Brain microvascular endothelial cell (primary cell): ENCODE data around the gene MUC20.
"Not testable (repeated sequence)": the region's sequence is repeated elsewhere in the genome, so short reads cannot be mapped to it uniquely, and the experiment has no call there.

Experiments used
- DNase-seq: peaks from one replicate; pipeline ENCODE4 v3.0.0-alpha.2; 2020
- H3K27ac ChIP-seq: fragments of 250-450 bp; sonication (Bioruptor Pico); 2 replicates; pipeline ENCODE4 v1.5.1; 2020; ENCODE audit warnings: mild to moderate bottlenecking, moderate library complexity
- H3K27me3 ChIP-seq: fragments of 250-450 bp; sonication (Bioruptor Pico); replicated peaks from 2 replicates; pipeline ENCODE4 v1.5.1; 2020; ENCODE audit warnings: mild to moderate bottlenecking
- H3K36me3 ChIP-seq: fragments of 250-450 bp; sonication (Bioruptor Pico); replicated peaks from 2 replicates; pipeline ENCODE4 v1.5.1; 2020; ENCODE audit warnings: mild to moderate bottlenecking
- H3K4me3 ChIP-seq: 2 replicates; pipeline ENCODE4 v1.5.1; 2011; ENCODE audit warnings: low read depth, mild to moderate bottlenecking, control low read depth, low read length, moderate library complexity
- in situ Hi-C: cut with HindIII; loops from 2 replicates; pipeline ENCODE4 v1.10.0; 2017; ENCODE audit warnings: low sequenced_read_pairs, low pct_ligation_motif_present

Gene MUC20

GRCh38 chr3:195720831-195721506, at the start of gene MUC20:
Gene MUC20, plus strand, starts transcription at chr3:195720978. Its CDS starts 30 bp downstream, at chr3:195721008.
- H3K27ac ChIP-seq, in situ Hi-C loops, H3K4me3 ChIP-seq, H3K36me3 ChIP-seq, DNase-seq: not testable (repeated sequence)
- peaks cover 35% of the 10 kb centered on the region for H3K27me3 ChIP-seq

GRCh38 chr3:195671283-195671682, 49.5 kb upstream of the MUC20 start:
- H3K27me3 ChIP-seq, DNase-seq, H3K27ac ChIP-seq, H3K4me3 ChIP-seq, in situ Hi-C loops: not testable (repeated sequence)
- H3K36me3 ChIP-seq: peaks cover 14% of the 10 kb centered on the region

GRCh38 chr3:195673711-195674110, 47.1 kb upstream of the MUC20 start:
- H3K36me3 ChIP-seq: peaks cover 14% of the 10 kb centered on the region
- H3K4me3 ChIP-seq, in situ Hi-C loops, H3K27me3 ChIP-seq, DNase-seq, H3K27ac ChIP-seq: not testable (repeated sequence)

GRCh38 chr3:195678391-195679015, 42.3 kb upstream of the MUC20 start:
- in situ Hi-C loops, H3K4me3 ChIP-seq, H3K27me3 ChIP-seq, H3K27ac ChIP-seq: not testable (repeated sequence)
- peaks cover 11% of the 10 kb centered on the region for H3K36me3 ChIP-seq
- DNase-seq: peak; percentile 55

- in situ Hi-C loops, H3K4me3 ChIP-seq, H3K27ac ChIP-seq, DNase-seq, H3K27me3 ChIP-seq: not testable (repeated sequence)
- H3K36me3 ChIP-seq: peaks cover 14% of the 10 kb centered on the region
Measured at GRCh38 chr3:195680690-195681089, 40.1 kb upstream of the MUC20 start.

GRCh38 chr3:195681458-195682103, 39.2 kb upstream of the MUC20 start:
- in situ Hi-C loops, H3K27ac ChIP-seq, H3K4me3 ChIP-seq, H3K27me3 ChIP-seq, DNase-seq: not testable (repeated sequence)
- H3K36me3 ChIP-seq: peaks cover 17% of the 10 kb centered on the region

- H3K27ac ChIP-seq, H3K4me3 ChIP-seq, in situ Hi-C loops, DNase-seq, H3K27me3 ChIP-seq: not testable (repeated sequence)
- H3K36me3 ChIP-seq: peaks cover 17% of the 10 kb centered on the region
Measured at GRCh38 chr3:195682104-195682742, 38.6 kb upstream of the MUC20 start.

GRCh38 chr3:195683722-195684526, 36.9 kb upstream of the MUC20 start:
- H3K36me3 ChIP-seq: peaks cover 17% of the 10 kb centered on the region
- in situ Hi-C loops, H3K27me3 ChIP-seq, DNase-seq, H3K4me3 ChIP-seq, H3K27ac ChIP-seq: not testable (repeated sequence)

- DNase-seq, H3K4me3 ChIP-seq, H3K27me3 ChIP-seq, H3K27ac ChIP-seq, in situ Hi-C loops: not testable (repeated sequence)
- H3K36me3 ChIP-seq: peaks cover 19% of the 10 kb centered on the region
Measured at GRCh38 chr3:195684527-195685257, 36.1 kb upstream of the MUC20 start.

- DNase-seq, in situ Hi-C loops, H3K27ac ChIP-seq, H3K4me3 ChIP-seq, H3K27me3 ChIP-seq: not testable (repeated sequence)
- H3K36me3 ChIP-seq: peaks cover 19% of the 10 kb centered on the region
Measured at GRCh38 chr3:195686537-195687208, 34.1 kb upstream of the MUC20 start.

- H3K36me3 ChIP-seq: peaks cover 22% of the 10 kb centered on the region
Measured at GRCh38 chr3:195687209-195687760, 33.5 kb upstream of the MUC20 start.

GRCh38 chr3:195688471-195689183, 32.2 kb upstream of the MUC20 start:
- peaks cover 23% of the 10 kb centered on the region for H3K36me3 ChIP-seq
- H3K27me3 ChIP-seq, H3K27ac ChIP-seq, in situ Hi-C loops, H3K4me3 ChIP-seq, DNase-seq: not testable (repeated sequence)

More at GRCh38 chr3:195687209-195687760, 33.5 kb upstream of the MUC20 start:
- H3K27ac ChIP-seq, in situ Hi-C loops, H3K27me3 ChIP-seq, H3K4me3 ChIP-seq: not testable (repeated sequence)
- peak; percentile 27 for DNase-seq
